GM19351 (cell line): ENCODE data around the gene OSER1.

Experiments used
- ATAC-seq: cut with Tn5 transposase; IDR thresholded peaks from one replicate; pipeline ENCODE4 v1.9.1; 2021; ENCODE audit warnings: mild to moderate bottlenecking, moderate library complexity; ENCODE audit not compliant: unreplicated experiment

OSER1 gene

GRCh38 chr20:44228465-44229258, 18.1 kb upstream of the OSER1 start:
- ATAC-seq = no peak

- no peak for ATAC-seq
These were observed 14.1 kb upstream of the OSER1 start for GRCh38 chr20:44224637-44225036.

- no peak for ATAC-seq
These were observed 13.2 kb upstream of the OSER1 start for GRCh38 chr20:44223721-44224120.

- ATAC-seq = no peak
These were observed 12.2 kb upstream of the OSER1 start for GRCh38 chr20:44222633-44223368.

- no peak for ATAC-seq
These were observed 11.5 kb upstream of the OSER1 start for GRCh38 chr20:44222027-44222426.

- ATAC-seq = no peak
These were observed 10.9 kb upstream of the OSER1 start for GRCh38 chr20:44221368-44221954.

GRCh38 chr20:44219791-44220190, 9.2 kb upstream of the OSER1 start:
- no peak for ATAC-seq

GRCh38 chr20:44219170-44219730, 8.7 kb upstream of the OSER1 start:
- no peak for ATAC-seq

GRCh38 chr20:44218446-44218845, 7.9 kb upstream of the OSER1 start:
- ATAC-seq = no peak

- ATAC-seq = no peak
These were observed 6.9 kb upstream of the OSER1 start for GRCh38 chr20:44217342-44218092.

- ATAC-seq = no peak
These were observed 4.6 kb upstream of the OSER1 start for GRCh38 chr20:44215125-44215524.

- no peak for ATAC-seq
These were observed 2.2 kb upstream of the OSER1 start for GRCh38 chr20:44212792-44213191.

GRCh38 chr20:44211177-44212039, 837 bp upstream of the OSER1 start:
- no peak for ATAC-seq

GRCh38 chr20:44209686-44210405, 725 bp downstream of the OSER1 start:
- ATAC-seq = no peak

- ATAC-seq = no peak
These were observed 1.8 kb downstream of the OSER1 start for GRCh38 chr20:44208770-44209169.

- no peak for ATAC-seq
These were observed 2.4 kb downstream of the OSER1 start for GRCh38 chr20:44208165-44208564.

- ATAC-seq = no peak
These were observed 3.3 kb downstream of the OSER1 start for GRCh38 chr20:44207126-44207723.

GRCh38 chr20:44206132-44206531, 4.4 kb downstream of the OSER1 start:
- no peak for ATAC-seq

- no peak for ATAC-seq
These were observed 5.7 kb downstream of the OSER1 start for GRCh38 chr20:44204832-44205215.
